ENCODE results near the gene GINS2. TPM values are rescaled to one million over a fixed set of nuclear protein-coding genes. Genes with fewer than 3 reads are reported as not detected.

The GINS2 gene
- total RNA-seq, 4 donors from 2014 or later = 1.00 to 4.4 (median 1.2) TPM; not detected in 1

GRCh38 chr16:85724126-85724879 is 35.5 kb upstream of the GINS2 start:
- intact Hi-C loops (cut with DNase I; ENCODE audit: low total_unique reads) = no loop called here
- H3K27ac ChIP-seq = no peak overlapping the region

GRCh38 chr16:85722128-85722893 is 33.6 kb upstream of the GINS2 start:
- Histone ChIP-seq H3K36me3 (no peaks in the 10 kb centered on the region), H3K9me3 (no peaks in the 10 kb centered on the region), H3K4me3 (no peak overlapping the region), H3K4me1 (peaks cover 0 to 14% (median 3%) of the 10 kb centered on the region in 4 donors), H3K27me3 (no peaks in the 10 kb centered on the region), H3K27ac (no peak overlapping the region)
- TF ChIP-seq CTCF (IDR thresholded peaks at IDR 0.05) (no peak), EP300 (IDR thresholded peaks at IDR 0.05; ENCODE audit: low read depth) (no peak), POLR2A (IDR thresholded peaks at IDR 0.05) (no peak), POLR2AphosphoS5 (IDR thresholded peaks at IDR 0.05) (no peak)
- no peak for DNase-seq
- WGBS, 2 donors (ENCODE audit: low coverage in 1 of 2) = 80 to 90% methylated on average over 1 to 20 of the region's 20 CpGs
- intact Hi-C loops (cut with DNase I; ENCODE audit: low total_unique reads) = no loop called here
- in situ Hi-C loops (cut with MboI; ENCODE audit: low pct_ligation_motif_present in 1 of 4, low pct_unique_long_range_greater_than_20kb in 1 of 4, low sequenced_read_pairs in 3 of 4) = loop anchor here in 2 of 4 donors (25.0 kb wide), 2 partner anchors 310 to 435 kb away; no protein-coding TSS in a partner anchor

More at GRCh38 chr16:85724126-85724879, 35.5 kb upstream of the GINS2 start:
- 74 to 80% methylated on average over 1 to 20 of the region's 20 CpGs for WGBS, 2 donors (ENCODE audit: low coverage in 1 of 2)
- DNase-seq = no peak
- TF ChIP-seq POLR2AphosphoS5 (IDR thresholded peaks at IDR 0.05) = no peak
- Histone ChIP-seq H3K4me1 (peaks cover 0 to 4% (median 0%) of the 10 kb centered on the region in 4 donors), H3K27me3 (no peaks in the 10 kb centered on the region), H3K4me3 (no peak overlapping the region), H3K36me3 (no peaks in the 10 kb centered on the region), H3K9me3 (no peaks in the 10 kb centered on the region)
- in situ Hi-C loops (cut with MboI; ENCODE audit: low pct_ligation_motif_present in 1 of 4, low pct_unique_long_range_greater_than_20kb in 1 of 4, low sequenced_read_pairs in 3 of 4) = loop anchor here in 2 of 4 donors (25.0 kb wide), 2 partner anchors 312 to 437 kb away; no protein-coding TSS in a partner anchor

GRCh38 chr16:85720302-85720637 is 31.5 kb upstream of the GINS2 start:
- H3K4me1 ChIP-seq = peaks cover 0 to 19% (median 3%) of the 10 kb centered on the region in 4 donors
- no peaks in the 10 kb centered on the region for H3K9me3 ChIP-seq
- no peaks in the 10 kb centered on the region for H3K36me3 ChIP-seq
- peak in 1 of 3 donors; percentile 20 for TF ChIP-seq POLR2AphosphoS5 (IDR thresholded peaks at IDR 0.05)
- TF ChIP-seq CTCF (IDR thresholded peaks at IDR 0.05) = no peak
- in situ Hi-C loops (cut with MboI; ENCODE audit: low pct_ligation_motif_present in 1 of 4, low pct_unique_long_range_greater_than_20kb in 1 of 4, low sequenced_read_pairs in 3 of 4) = loop anchor here in 2 of 4 donors (25.0 kb wide), 2 partner anchors 308 to 433 kb away; no protein-coding TSS in a partner anchor
- peak; percentile 49 for DNase-seq
- intact Hi-C loops (cut with DNase I; ENCODE audit: low total_unique reads) = no loop called here
- H3K4me3 ChIP-seq = no peak overlapping the region
- no peak overlapping the region for H3K27ac ChIP-seq
- H3K27me3 ChIP-seq = no peaks in the 10 kb centered on the region
- 73% methylated on average over 4 of the region's 4 CpGs; no CpG with 5 or more reads in 1 of the 2 donors for WGBS, 2 donors (ENCODE audit: low coverage in 1 of 2)

- TF ChIP-seq CTCF (IDR thresholded peaks at IDR 0.05) = no peak
- no peak for TF ChIP-seq POLR2AphosphoS5 (IDR thresholded peaks at IDR 0.05)
- no peak for TF ChIP-seq POLR2A (IDR thresholded peaks at IDR 0.05)
- TF ChIP-seq EP300 (IDR thresholded peaks at IDR 0.05; ENCODE audit: low read depth) = no peak
- peaks cover 0 to 19% (median 3%) of the 10 kb centered on the region in 4 donors for H3K4me1 ChIP-seq
- DNase-seq = no peak
- peak overlapping the region in 1 of 4 donors; percentile 8 for H3K27ac ChIP-seq
- H3K27me3 ChIP-seq = no peaks in the 10 kb centered on the region
- 60 to 85% methylated on average over 2 to 11 of the region's 11 CpGs for WGBS, 2 donors (ENCODE audit: low coverage in 1 of 2)
- no peaks in the 10 kb centered on the region for H3K9me3 ChIP-seq
- in situ Hi-C loops (cut with MboI; ENCODE audit: low pct_ligation_motif_present in 1 of 4, low pct_unique_long_range_greater_than_20kb in 1 of 4, low sequenced_read_pairs in 3 of 4) (loop anchor here in 2 of 4 donors (25.0 kb wide), 2 partner anchors 307 to 432 kb away; no protein-coding TSS in a partner anchor), intact Hi-C loops (cut with DNase I; ENCODE audit: low total_unique reads) (loop anchor here (2.0 to 10.0 kb wide), 4 partner anchors 103 to 605 kb away; partner anchors contain the start of gene CIBAR2)
- no peaks in the 10 kb centered on the region for H3K36me3 ChIP-seq
- H3K4me3 ChIP-seq = no peak overlapping the region
These were observed 31.0 kb upstream of the GINS2 start for GRCh38 chr16:85719605-85720301.

Data from transverse colon (tissue), 4 donors.